ENCODE data around the gene AOPEP.

GRCh38 chr9:95010431-95010838 lies 283.9 kb downstream of the AOPEP start:
- no peak for TF ChIP-seq CTCF (IDR thresholded peaks at IDR 0.05; ENCODE audit: extremely low read depth in 1 of 2, insufficient read depth in 1 of 2, low read depth in 1 of 2, low read length in 2 of 2)
- no peak for TF ChIP-seq EZH2 (IDR thresholded peaks at IDR 0.05; ENCODE audit: borderline replicate concordance, low read depth, low read length, severe bottlenecking)
- no peak for TF ChIP-seq POLR2AphosphoS5 (IDR thresholded peaks at IDR 0.05; ENCODE audit: insufficient read depth, low read depth, low read length)
- TF ChIP-seq MAX (IDR thresholded peaks at IDR 0.05; ENCODE audit: insufficient read depth, insufficient read length), result no peak
- no peak for TF ChIP-seq POLR2A (IDR thresholded peaks at IDR 0.05; ENCODE audit: low read depth, low read length)

Data from endothelial cell of umbilical vein (primary cell).